ENCODE data around the gene DHCR24.

Gene DHCR24

GRCh38 chr1:54800899-54801759 is 85.9 kb downstream of the DHCR24 start, which contains the start of gene TTC22:
Gene TTC22, minus strand, starts transcription at chr1:54801323. Its CDS starts 160 bp downstream, at chr1:54801163.
- no peak for DNase-seq (ENCODE audit: low read depth)

DNA sequence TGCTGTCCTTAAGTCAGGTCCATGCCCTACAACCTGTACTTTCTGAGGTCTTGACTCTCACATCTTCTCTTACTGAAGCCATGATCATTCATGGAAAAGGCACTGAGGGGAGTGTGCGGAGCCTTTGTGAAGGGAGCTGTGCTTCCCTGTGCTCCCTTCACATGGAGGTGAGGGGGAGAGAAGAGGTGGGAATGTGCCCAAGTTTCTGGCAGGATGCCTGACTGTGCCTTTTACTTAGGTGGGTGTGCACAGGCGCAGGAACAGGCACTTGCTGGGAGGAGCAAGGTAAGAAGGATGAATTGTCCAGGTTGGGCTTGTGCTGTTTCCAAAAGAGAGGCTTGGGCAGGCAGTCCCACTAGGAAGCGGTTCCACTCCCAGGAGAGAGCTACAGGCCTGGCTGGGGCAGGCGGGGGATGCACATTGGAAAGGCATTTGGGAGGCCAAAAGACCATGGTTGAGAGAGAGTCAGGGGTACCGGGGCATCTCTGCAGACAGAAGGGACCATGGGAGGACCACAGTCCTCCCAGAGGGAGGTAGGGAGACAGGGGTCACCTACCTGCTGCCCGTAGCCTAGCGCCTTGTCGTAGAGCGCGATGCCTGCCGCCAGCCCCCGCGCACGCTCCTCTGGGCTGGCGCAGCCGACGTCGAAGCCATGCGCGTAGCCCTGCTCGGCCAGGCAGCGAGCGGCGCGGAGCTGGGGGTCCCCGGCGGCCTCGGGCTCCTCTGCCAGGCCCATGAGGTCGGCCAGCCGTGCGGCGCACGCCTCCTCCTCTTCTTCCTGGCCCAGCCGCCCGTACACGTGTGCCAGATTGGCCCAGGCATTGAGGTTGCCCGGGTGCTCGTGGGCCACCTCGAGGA is 86.7 kb downstream of the DHCR24 start:
- no peak for DNase-seq (ENCODE audit: low read depth)
